Suprapubic skin (tissue), 4 donors: ENCODE measurements around the gene IMMP2L.

Experiments
- POLR2A ChIP-seq, 2 donors: fragments of 450-650 bp; IDR thresholded peaks; one replicate each; pipeline ENCODE4 v1.6.1; 2017; ENCODE audit warnings: antibody characterized with exemption in 2 of 2, mild to moderate bottlenecking in 2 of 2, moderate library complexity in 2 of 2
- POLR2AphosphoS5 ChIP-seq, 3 donors: sonication (generic); formaldehyde crosslinking; IDR thresholded peaks; one replicate each; pipeline ENCODE4 v1.6.1; 2017; ENCODE audit warnings: antibody characterized with exemption in 3 of 3
- TF ChIP-seq, protein P1 (sequence below), 2 donors: fragments of 200-600 bp in 1 of 2; fragments of 450-650 bp in 1 of 2; sonication (generic) in 1 of 2; IDR thresholded peaks; one replicate each; pipeline ENCODE4 v1.5.1; 2016 to 2019; ENCODE audit warnings: antibody characterized with exemption in 2 of 2, mild to moderate bottlenecking in 1 of 2, moderate library complexity in 1 of 2

- no peak for TF ChIP-seq POLR2A (IDR thresholded peaks at IDR 0.05)
- TF ChIP-seq, protein P1, sequence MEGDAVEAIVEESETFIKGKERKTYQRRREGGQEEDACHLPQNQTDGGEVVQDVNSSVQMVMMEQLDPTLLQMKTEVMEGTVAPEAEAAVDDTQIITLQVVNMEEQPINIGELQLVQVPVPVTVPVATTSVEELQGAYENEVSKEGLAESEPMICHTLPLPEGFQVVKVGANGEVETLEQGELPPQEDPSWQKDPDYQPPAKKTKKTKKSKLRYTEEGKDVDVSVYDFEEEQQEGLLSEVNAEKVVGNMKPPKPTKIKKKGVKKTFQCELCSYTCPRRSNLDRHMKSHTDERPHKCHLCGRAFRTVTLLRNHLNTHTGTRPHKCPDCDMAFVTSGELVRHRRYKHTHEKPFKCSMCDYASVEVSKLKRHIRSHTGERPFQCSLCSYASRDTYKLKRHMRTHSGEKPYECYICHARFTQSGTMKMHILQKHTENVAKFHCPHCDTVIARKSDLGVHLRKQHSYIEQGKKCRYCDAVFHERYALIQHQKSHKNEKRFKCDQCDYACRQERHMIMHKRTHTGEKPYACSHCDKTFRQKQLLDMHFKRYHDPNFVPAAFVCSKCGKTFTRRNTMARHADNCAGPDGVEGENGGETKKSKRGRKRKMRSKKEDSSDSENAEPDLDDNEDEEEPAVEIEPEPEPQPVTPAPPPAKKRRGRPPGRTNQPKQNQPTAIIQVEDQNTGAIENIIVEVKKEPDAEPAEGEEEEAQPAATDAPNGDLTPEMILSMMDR (IDR thresholded peaks at IDR 0.05) = no peak
- no peak for TF ChIP-seq POLR2AphosphoS5 (IDR thresholded peaks at IDR 0.05)
Measured at GRCh38 chr7:111282626-111283025, 279.7 kb downstream of the IMMP2L start.
